ENCODE measurements around the gene GGT1. TPM values are rescaled to one million over a fixed set of nuclear protein-coding genes. Genes with fewer than 3 reads are reported as not detected.

GGT1 gene
- total and polyA plus RNA-seq, 2 of the 8 experiments (the other 6 are each of a cell fraction or from before 2014, with no cell fraction given), result 14.4 to 29.2 TPM

DNA sequence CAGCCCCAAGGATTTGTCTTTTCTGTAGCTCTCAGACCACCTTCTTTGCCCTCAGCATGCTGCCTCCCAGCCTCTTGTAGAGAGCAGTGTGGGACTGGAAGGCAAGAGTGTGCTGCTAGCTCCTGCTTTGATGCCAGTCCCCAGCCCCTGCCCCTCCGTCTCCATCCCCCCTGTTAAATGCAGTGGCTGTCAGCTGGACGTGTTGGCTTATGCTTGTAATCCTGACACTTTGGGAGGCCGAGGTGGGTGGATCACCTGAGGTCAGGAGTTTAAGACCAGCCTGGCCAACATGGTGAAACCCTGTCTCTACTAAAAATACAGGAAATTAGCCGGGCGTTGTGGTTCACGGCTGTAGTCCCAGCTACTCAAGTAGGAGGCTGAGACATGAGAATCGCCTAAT lies 31.7 kb upstream of the GGT1 start:
- FAIRE-seq, result no peak
- POLR2A ChIA-PET (ENCODE audit: partially characterized antibody), result interaction anchor here (0.5 to 9.0 kb wide), 7 partner anchors 9 to 178 kb away, joined by 3 to 91 read pairs (median 3); partner anchors contain the start of genes GUCD1 and SNRPD3

More for the DNA sequence above, 31.7 kb upstream of the GGT1 start:
- Histone ChIP-seq H2BK120ac (replicated peaks; ENCODE audit: low read depth, low read length) (no peak overlapping the region), H2BK15ac (ENCODE audit: low read length) (no peak overlapping the region), H2AK5ac (ENCODE audit: low read depth, low read length) (no peak overlapping the region), H2BK5ac (ENCODE audit: low read depth, low read length) (no peak overlapping the region), H2BK12ac (ENCODE audit: low read depth, low read length) (no peak overlapping the region), H2AFZ (ENCODE audit: low read length) (no peak overlapping the region), H2BK20ac (ENCODE audit: low read length) (no peak overlapping the region), H4K91ac (replicated peaks; ENCODE audit: insufficient read length, low read length) (no peak overlapping the region), H3K9me3 (ENCODE audit: insufficient read depth in 2 of 2, low read depth in 1 of 2, low read length in 1 of 2) (no peaks in the 10 kb centered on the region), H3K4me3 (ENCODE audit: extremely low read depth in 1 of 4, insufficient read depth in 2 of 4, low read depth in 3 of 4, low read length in 4 of 4) (no peak overlapping the region), H3K4ac (replicated peaks; ENCODE audit: insufficient read length, low read depth, low read length) (no peak overlapping the region), H3K4me2 (ENCODE audit: insufficient read depth in 1 of 2, low read depth in 2 of 2, low read length in 2 of 2) (no peak overlapping the region), H4K8ac (ENCODE audit: extremely low read depth, insufficient read depth, low read length) (no peak overlapping the region), H3K27ac (ENCODE audit: low read depth, low read length) (no peak overlapping the region), H4K20me1 (replicated peaks in 1 of 2; ENCODE audit: control insufficient read depth in 1 of 2, insufficient read depth in 2 of 2, low read length in 2 of 2) (peaks cover 9 to 22% of the 10 kb centered on the region in 2 experiments), H3K79me2 (ENCODE audit: control insufficient read depth in 1 of 2, insufficient read depth in 2 of 2, low read length in 2 of 2) (peaks cover 0 to 13% of the 10 kb centered on the region in 2 experiments; a peak in 3 of 4 replicates), H3K36me3 (ENCODE audit: control insufficient read depth in 2 of 4, insufficient read depth in 4 of 4, low read length in 3 of 4) (peaks cover 31 to 65% (median 50%) of the 10 kb centered on the region in 4 experiments), H3K4me1 (replicated peaks in 1 of 4; ENCODE audit: control insufficient read depth in 3 of 4, insufficient read depth in 4 of 4, low read length in 3 of 4) (no peaks in the 10 kb centered on the region), H3K9ac (replicated peaks in 1 of 4; ENCODE audit: extremely low read depth in 1 of 4, low read depth in 3 of 4, low read length in 3 of 4) (no peak overlapping the region), H3K23me2 (ENCODE audit: low read depth, low read length) (no peaks in the 10 kb centered on the region), H3K23ac (ENCODE audit: insufficient read length) (no peak overlapping the region), H4K5ac (ENCODE audit: insufficient read length, low read depth, low read length) (no peak overlapping the region), H3K14ac (ENCODE audit: insufficient read length) (no peak overlapping the region), H3K56ac (replicated peaks; ENCODE audit: insufficient read length, low read depth, low read length) (no peak overlapping the region), H3K27me3 (replicated peaks in 1 of 4; ENCODE audit: control insufficient read depth in 3 of 4, extremely low read depth in 1 of 4, insufficient read depth in 3 of 4, low read length in 3 of 4) (no peaks in the 10 kb centered on the region), H3K79me1 (ENCODE audit: low read depth, low read length) (peaks cover 9% of the 10 kb centered on the region; the same call in 1 of the 2 replicates), H3K18ac (ENCODE audit: extremely low read depth, low read length) (no peak overlapping the region)
- no peak for TF ChIP-seq CTBP2 (IDR thresholded peaks at IDR 0.05; ENCODE audit: borderline replicate concordance, insufficient read depth, insufficient read length, low read length)
- no peak for TF ChIP-seq EGR1 (IDR thresholded peaks at IDR 0.05; ENCODE audit: borderline replicate concordance, low read depth, low read length)
- no peak for TF ChIP-seq JUN (IDR thresholded peaks at IDR 0.05; ENCODE audit: low read depth, low read length)
- TF ChIP-seq YY1 (IDR thresholded peaks at IDR 0.05; ENCODE audit: low read depth, low read length), result no peak
- TF ChIP-seq ZNF274 (IDR thresholded peaks at IDR 0.05; ENCODE audit: borderline replicate concordance, extremely low read depth, low read length), result no peak
- TF ChIP-seq CREB1 (IDR thresholded peaks at IDR 0.05), result no peak
- TF ChIP-seq, protein P1, sequence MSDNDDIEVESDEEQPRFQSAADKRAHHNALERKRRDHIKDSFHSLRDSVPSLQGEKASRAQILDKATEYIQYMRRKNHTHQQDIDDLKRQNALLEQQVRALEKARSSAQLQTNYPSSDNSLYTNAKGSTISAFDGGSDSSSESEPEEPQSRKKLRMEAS (IDR thresholded peaks at IDR 0.05), result no peak
- TF ChIP-seq, protein P2, sequence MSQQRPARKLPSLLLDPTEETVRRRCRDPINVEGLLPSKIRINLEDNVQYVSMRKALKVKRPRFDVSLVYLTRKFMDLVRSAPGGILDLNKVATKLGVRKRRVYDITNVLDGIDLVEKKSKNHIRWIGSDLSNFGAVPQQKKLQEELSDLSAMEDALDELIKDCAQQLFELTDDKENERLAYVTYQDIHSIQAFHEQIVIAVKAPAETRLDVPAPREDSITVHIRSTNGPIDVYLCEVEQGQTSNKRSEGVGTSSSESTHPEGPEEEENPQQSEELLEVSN (IDR thresholded peaks at IDR 0.05), result no peak
- no peak for TF ChIP-seq SIN3A (conservative IDR thresholded peaks at IDR 0.05 in 1 of 2, IDR thresholded peaks at IDR 0.05 in 1 of 2; ENCODE audit: low read depth in 1 of 2, low read length in 2 of 2)
- TF ChIP-seq GTF2F1 (IDR thresholded peaks at IDR 0.05; ENCODE audit: borderline replicate concordance, low read depth, low read length), result no peak
- TF ChIP-seq SAP30 (IDR thresholded peaks at IDR 0.05; ENCODE audit: insufficient read depth, insufficient replicate concordance, low read length), result no peak
- 92% methylated on average over 7 of the region's 7 CpGs; no CpG with 5 or more reads in 1 of the 2 experiments for WGBS, 2 experiments (ENCODE audit: extremely low coverage in 1 of 2, insufficient coverage in 1 of 2, insufficient read length in 1 of 2, insufficient replicate concordance in 2 of 2, low coverage in 1 of 2, low lambda C conversion rate in 2 of 2, missing lambda C conversion rate in 1 of 2)
- CTCF ChIA-PET (ENCODE audit: partially characterized antibody), result no interaction called here
- no peak for DNase-seq (ENCODE audit: low read depth in 1 of 2, low spot score in 2 of 2)

Data from H1 (cell line).